K562 (cell line): ENCODE results near the gene GRWD1. TPM values are rescaled to one million over a fixed set of nuclear protein-coding genes. Genes with fewer than 3 reads are reported as not detected.
A peak's percentile ranks its signal among the peaks of the same experiment; 100 is the strongest.

ENCODE experiments used
- CSDE1 ChIP-seq, 2 experiments: fragments of 450-650 bp; IDR thresholded peaks; 2 replicates each; pipeline ENCODE4 v1.6.1; 2016; ENCODE audit warnings: mild to moderate bottlenecking in 1 of 2
- HEY1 ChIP-seq: fragments of 250-450 bp; sonication (Bioruptor Pico); IDR thresholded peaks from 2 replicates; pipeline ENCODE4 v1.5.0; 2020; ENCODE audit warnings: mild to moderate bottlenecking, moderate library complexity, borderline replicate concordance
- HNRNPH1 ChIP-seq: fragments of 200-400 bp; formaldehyde crosslinking; optimal IDR thresholded peaks from 2 replicates; pipeline ENCODE3; 2017; ENCODE audit warnings: low read depth, mild to moderate bottlenecking, low read length, moderate library complexity
- KAT7 ChIP-seq: sonication (generic); formaldehyde crosslinking; IDR thresholded peaks from 2 replicates; pipeline ENCODE4 v1.8.0; 2022; ENCODE audit warnings: missing genetic modification reagents, mild to moderate bottlenecking, borderline replicate concordance
- LEF1 ChIP-seq: fragments of 450-650 bp; IDR thresholded peaks from 2 replicates; pipeline ENCODE4 v1.6.1; 2016; ENCODE audit warnings: mild to moderate bottlenecking
- MAFG ChIP-seq: fragments of 450-650 bp; conservative IDR thresholded peaks from 2 replicates; pipeline ENCODE4 v1.6.1; 2016; ENCODE audit warnings: missing genetic modification characterization, missing compliant biosample characterization
- MYBL2 ChIP-seq, 2 experiments: fragments of 450-650 bp in 1 of 2; sonication (generic) in 1 of 2; formaldehyde crosslinking in 1 of 2; IDR thresholded peaks; 2 replicates each; pipeline versions ENCODE4 v1.6.1 to v1.8.1; 2017 to 2022; ENCODE audit warnings: borderline replicate concordance in 1 of 2, inconsistent platforms in 1 of 2, low read depth in 1 of 2, mild to moderate bottlenecking in 1 of 2, missing genetic modification reagents in 1 of 2, moderate library complexity in 1 of 2
- MYC ChIP-seq, 2 experiments: fragments of 250-450 bp in 1 of 2; sonication (Bioruptor Pico) in 1 of 2; IDR thresholded peaks; 2 replicates each; pipeline versions ENCODE4 v1.5.1 to v1.6.1; 2012 to 2021; ENCODE audit warnings: low read depth in 2 of 2, borderline replicate concordance in 1 of 2, improper control_type of control experiment in 1 of 2, low read length in 1 of 2, mild to moderate bottlenecking in 1 of 2, moderate library complexity in 1 of 2
- NUFIP1 ChIP-seq: fragments of 450-650 bp; IDR thresholded peaks from 2 replicates; pipeline ENCODE4 v1.6.1; 2018; ENCODE audit not compliant: partially characterized antibody
- PHB2 ChIP-seq: fragments of 450-650 bp; IDR thresholded peaks from 2 replicates; pipeline ENCODE4 v1.6.1; 2017; ENCODE audit warnings: low read depth
- PRPF4 ChIP-seq: fragments of 200-400 bp; formaldehyde crosslinking; IDR thresholded peaks from one replicate; pipeline ENCODE4 v1.6.1; 2017; ENCODE audit warnings: low read length, low read depth, mild to moderate bottlenecking; ENCODE audit not compliant: insufficient read depth, poor library complexity, severe bottlenecking
- SPI1 ChIP-seq: IDR thresholded peaks from 2 replicates; pipeline ENCODE4 v1.6.1; 2011; ENCODE audit warnings: low read depth, low read length, control low read depth, borderline replicate concordance
- SREBF1 ChIP-seq: fragments of 150-350 bp; IDR thresholded peaks from 2 replicates; pipeline ENCODE4 v1.6.1; 2014; ENCODE audit warnings: antibody characterized with exemption, low read depth, low read length, borderline replicate concordance
- TAF7 ChIP-seq: fragments of 450-650 bp; IDR thresholded peaks from 2 replicates; pipeline ENCODE4 v1.6.1; 2016; ENCODE audit warnings: missing genetic modification characterization, missing compliant biosample characterization
- TEAD1 ChIP-seq, 2 experiments: fragments of 450-650 bp in 1 of 2; sonication (generic) in 1 of 2; formaldehyde crosslinking; IDR thresholded peaks; 2 replicates each; pipeline versions ENCODE4 v1.4.0 to v1.8.0; 2020 to 2022; ENCODE audit warnings: mild to moderate bottlenecking in 2 of 2, missing genetic modification reagents in 1 of 2
- TFAM ChIP-seq: fragments of 250-450 bp; sonication (Bioruptor Pico); conservative IDR thresholded peaks from 2 replicates; pipeline ENCODE4 v1.5.0; 2021; ENCODE audit warnings: mild to moderate bottlenecking, moderate library complexity
- THRAP3 ChIP-seq: fragments of 450-650 bp; IDR thresholded peaks from 2 replicates; pipeline ENCODE4 v1.6.1; 2016; ENCODE audit warnings: mild to moderate bottlenecking, inconsistent platforms, borderline replicate concordance
- ZC3H11A ChIP-seq: IDR thresholded peaks from 2 replicates; pipeline ENCODE4 v1.6.1; 2012; ENCODE audit warnings: low read depth, low read length, improper control_type of control experiment
- ZC3H4 ChIP-seq: sonication (generic); formaldehyde crosslinking; IDR thresholded peaks from 2 replicates; pipeline ENCODE4 v1.9.0; 2021; ENCODE audit warnings: missing genetic modification reagents, borderline replicate concordance
- ZC3H8 ChIP-seq: fragments of 450-650 bp; IDR thresholded peaks from 2 replicates; pipeline ENCODE4 v1.6.1; 2017
- ZNF140 ChIP-seq: fragments of 250-450 bp; sonication (Bioruptor Pico); IDR thresholded peaks from 2 replicates; pipeline ENCODE4 v1.8.0; 2021; ENCODE audit warnings: moderate library complexity, mild to moderate bottlenecking, inconsistent platforms
- ZNF143 ChIP-seq: sonication (generic); formaldehyde crosslinking; IDR thresholded peaks from 2 replicates; pipeline ENCODE4 v1.9.0; 2022; ENCODE audit warnings: mild to moderate bottlenecking, missing genetic modification reagents
- polyA plus RNA-seq, 8 experiments: library from polyadenylated mRNA; depleted of rRNA in 4 of 8; stranded (reverse) in 5 of 8; unstranded in 3 of 8; fragments of >200 nt; fragmentation: Nextera tagmentation in 2 of 8; fragmentation: Illumina TruSeq in 1 of 8; extraction: Ambion mirVana in 2 of 8; extraction: Trizol in 1 of 8; gene quantifications; 2 replicates each; pipeline versions ENCODE4 v1.2.1 to v1.2.3, GENCODE V29; 2011 to 2014; ENCODE audit warnings: inconsistent platforms in 1 of 8, missing spikeins in 1 of 8
- total RNA-seq, 7 experiments: library from RNA; depleted of rRNA in 6 of 7; stranded (reverse); fragments of >200 nt in 6 of 7; fragmentation: Illumina TruSeq in 2 of 7; extraction: Trizol in 2 of 7; gene quantifications; 2 replicates each; pipeline versions ENCODE4 v1.2.1 to v1.2.3, GENCODE V29; 2011 to 2021; ENCODE audit warnings: low replicate concordance in 1 of 7
- TF ChIP-seq, protein P1 (sequence below): sonication (generic); formaldehyde crosslinking; IDR thresholded peaks from 2 replicates; pipeline ENCODE4 v1.8.0; 2023; ENCODE audit warnings: mild to moderate bottlenecking, missing genetic modification reagents
- TF ChIP-seq, protein P2 (sequence below): IDR thresholded peaks from 2 replicates; pipeline ENCODE4 v1.6.1; 2016; ENCODE audit warnings: missing genetic modification characterization, missing compliant biosample characterization
- TF ChIP-seq, protein P3 (sequence below): sonication (generic); formaldehyde crosslinking; IDR thresholded peaks from 2 replicates; pipeline ENCODE4 v1.9.0; 2022; ENCODE audit warnings: mild to moderate bottlenecking, missing genetic modification reagents

The GRWD1 gene
- total and polyA plus RNA-seq, 9 of the 15 experiments (the other 6 are each of a cell fraction or from before 2014, with no cell fraction given), result 1.5 to 87.2 (median 24.5) TPM

DNA sequence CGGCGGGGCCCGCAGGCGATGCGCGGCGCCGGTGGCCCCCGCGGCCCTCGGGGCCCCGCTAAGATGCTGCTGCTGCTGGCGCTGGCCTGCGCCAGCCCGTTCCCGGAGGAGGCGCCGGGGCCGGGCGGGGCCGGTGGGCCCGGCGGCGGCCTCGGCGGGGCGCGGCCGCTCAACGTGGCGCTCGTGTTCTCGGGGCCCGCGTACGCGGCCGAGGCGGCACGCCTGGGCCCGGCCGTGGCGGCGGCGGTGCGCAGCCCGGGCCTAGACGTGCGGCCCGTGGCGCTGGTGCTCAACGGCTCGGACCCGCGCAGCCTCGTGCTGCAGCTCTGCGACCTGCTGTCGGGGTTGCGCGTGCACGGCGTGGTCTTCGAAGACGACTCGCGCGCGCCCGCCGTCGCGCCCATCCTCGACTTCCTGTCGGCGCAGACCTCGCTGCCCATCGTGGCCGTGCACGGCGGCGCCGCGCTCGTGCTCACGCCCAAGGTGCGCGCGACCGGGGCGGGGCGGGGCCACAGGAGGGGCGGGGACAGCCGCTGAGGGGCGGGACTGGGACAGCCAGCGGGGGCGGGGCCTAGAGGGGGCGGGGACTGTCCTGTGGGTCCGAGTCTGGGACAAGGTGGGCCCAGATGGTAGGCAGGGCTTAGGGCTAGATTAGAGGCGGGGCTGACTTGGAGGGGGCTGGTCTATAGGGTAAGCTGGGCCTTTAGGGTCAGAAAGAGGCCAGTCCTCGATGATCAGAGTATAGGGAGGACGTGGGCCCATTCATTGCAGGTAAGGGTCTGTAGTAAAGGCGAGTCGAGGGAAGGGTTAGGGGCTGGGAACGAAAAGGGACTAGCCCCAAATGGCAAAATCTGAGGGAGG lies 47.2 kb upstream of the GRWD1 start (continued):
- TF ChIP-seq HNRNPH1 (no peak), ZNF143 (CRISPR knock-in tag) (no peak), HEY1 (CRISPR knock-in tag) (no peak), MYBL2 (IDR thresholded peaks at IDR 0.05; ENCODE audit: low read depth) (no peak), MYBL2 (CRISPR knock-in tag; IDR thresholded peaks at IDR 0.05; ENCODE audit: borderline replicate concordance) (no peak), TEAD1 (CRISPR knock-in tag; IDR thresholded peaks at IDR 0.05) (no peak), PHB2 (no peak), SREBF1 (no peak), SPI1 (0 out of 2 replicates have a peak, but pooled peaks have one; percentile 33), MYC (IDR thresholded peaks at IDR 0.05; ENCODE audit: low read depth, low read length) (peak; percentile 92), MYC (CRISPR knock-in tag; IDR thresholded peaks at IDR 0.05; ENCODE audit: borderline replicate concordance, low read depth) (no peak), ZC3H11A (no peak), THRAP3 (no peak), TFAM (CRISPR knock-in tag) (no peak), NUFIP1 (no peak), ZNF140 (CRISPR knock-in tag) (no peak), CSDE1 (IDR thresholded peaks at IDR 0.05) (no peak), ZC3H4 (no peak), PRPF4 (no peak), KAT7 (CRISPR knock-in tag) (peak; percentile 12; the same call in 1 of the 2 replicates), ZC3H8 (0 out of 2 replicates have a peak, but pooled peaks have one; percentile 55), TAF7 (tag) (peak; percentile 74), LEF1 (no peak), MAFG (no peak)
- TF ChIP-seq, protein P1, sequence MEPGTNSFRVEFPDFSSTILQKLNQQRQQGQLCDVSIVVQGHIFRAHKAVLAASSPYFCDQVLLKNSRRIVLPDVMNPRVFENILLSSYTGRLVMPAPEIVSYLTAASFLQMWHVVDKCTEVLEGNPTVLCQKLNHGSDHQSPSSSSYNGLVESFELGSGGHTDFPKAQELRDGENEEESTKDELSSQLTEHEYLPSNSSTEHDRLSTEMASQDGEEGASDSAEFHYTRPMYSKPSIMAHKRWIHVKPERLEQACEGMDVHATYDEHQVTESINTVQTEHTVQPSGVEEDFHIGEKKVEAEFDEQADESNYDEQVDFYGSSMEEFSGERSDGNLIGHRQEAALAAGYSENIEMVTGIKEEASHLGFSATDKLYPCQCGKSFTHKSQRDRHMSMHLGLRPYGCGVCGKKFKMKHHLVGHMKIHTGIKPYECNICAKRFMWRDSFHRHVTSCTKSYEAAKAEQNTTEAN, result no peak
- TF ChIP-seq, protein P2, sequence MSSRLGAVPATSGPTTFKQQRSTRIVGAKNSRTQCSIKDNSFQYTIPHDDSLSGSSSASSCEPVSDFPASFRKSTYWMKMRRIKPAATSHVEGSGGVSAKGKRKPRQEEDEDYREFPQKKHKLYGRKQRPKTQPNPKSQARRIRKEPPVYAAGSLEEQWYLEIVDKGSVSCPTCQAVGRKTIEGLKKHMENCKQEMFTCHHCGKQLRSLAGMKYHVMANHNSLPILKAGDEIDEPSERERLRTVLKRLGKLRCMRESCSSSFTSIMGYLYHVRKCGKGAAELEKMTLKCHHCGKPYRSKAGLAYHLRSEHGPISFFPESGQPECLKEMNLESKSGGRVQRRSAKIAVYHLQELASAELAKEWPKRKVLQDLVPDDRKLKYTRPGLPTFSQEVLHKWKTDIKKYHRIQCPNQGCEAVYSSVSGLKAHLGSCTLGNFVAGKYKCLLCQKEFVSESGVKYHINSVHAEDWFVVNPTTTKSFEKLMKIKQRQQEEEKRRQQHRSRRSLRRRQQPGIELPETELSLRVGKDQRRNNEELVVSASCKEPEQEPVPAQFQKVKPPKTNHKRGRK (tag), result no peak
- TF ChIP-seq, protein P3, sequence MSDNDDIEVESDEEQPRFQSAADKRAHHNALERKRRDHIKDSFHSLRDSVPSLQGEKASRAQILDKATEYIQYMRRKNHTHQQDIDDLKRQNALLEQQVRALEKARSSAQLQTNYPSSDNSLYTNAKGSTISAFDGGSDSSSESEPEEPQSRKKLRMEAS (CRISPR knock-in tag), result peak; percentile 97
